Gastrocnemius medialis (tissue), 4 donors: ENCODE results near the gene UCK1. TPM values are rescaled to one million over a fixed set of nuclear protein-coding genes. Genes with fewer than 3 reads are reported as not detected.

ENCODE experiments used
- ATAC-seq, 2 donors: fragments of 150-250 bp; one replicate each; pipeline ENCODE4 v1.9.1; 2016
- DNase-seq, 2 donors: peaks; one replicate each; pipeline ENCODE4 v3.0.0-alpha.2; 2019
- H3K27ac ChIP-seq, 4 donors: fragments of 200-600 bp; sonication (generic); 1 replicate in 1 of 4; 2 replicates in 3 of 4; pipeline ENCODE4 v1.5.1; 2016 to 2018; ENCODE audit warnings: mild to moderate bottlenecking in 2 of 4, moderate library complexity in 1 of 4
- H3K27me3 ChIP-seq, 3 donors: fragments of 200-600 bp; sonication (generic) in 2 of 3; 1 replicate in 1 of 3; 2 replicates in 2 of 3; pipeline versions ENCODE4 v1.5.1 to v1.6.0; 2016 to 2019; ENCODE audit warnings: mild to moderate bottlenecking in 1 of 3, moderate library complexity in 1 of 3
- H3K36me3 ChIP-seq, 2 donors: fragments of 200-600 bp; sonication (generic) in 1 of 2; one replicate each; pipeline ENCODE4 v1.5.1; 2017 to 2018
- H3K4me1 ChIP-seq, 2 donors: fragments of 200-600 bp; sonication (generic) in 1 of 2; one replicate each; pipeline ENCODE4 v1.5.1; 2016 to 2017; ENCODE audit warnings: mild to moderate bottlenecking in 2 of 2
- H3K4me3 ChIP-seq, 4 donors: fragments of 200-600 bp; sonication (generic) in 3 of 4; 1 replicate in 1 of 4; 2 replicates in 3 of 4; pipeline ENCODE4 v1.5.1; 2016 to 2019; ENCODE audit warnings: mild to moderate bottlenecking in 2 of 4
- H3K9me3 ChIP-seq, 3 donors: fragments of 200-600 bp; sonication (generic) in 2 of 3; 1 replicate in 1 of 3; 2 replicates in 2 of 3; pipeline ENCODE4 v1.5.1; 2016 to 2019
- POLR2A ChIP-seq, 2 donors: fragments of 450-650 bp; IDR thresholded peaks; one replicate each; pipeline ENCODE4 v1.6.1; 2017; ENCODE audit warnings: antibody characterized with exemption in 2 of 2, mild to moderate bottlenecking in 2 of 2, moderate library complexity in 2 of 2
- in situ Hi-C, 4 donors: fragments of 200-750 bp; cut with MboI; loops; one replicate each; pipeline versions ENCODE4 v1.15.0 to v1.8.0; 2017; ENCODE audit warnings: low sequenced_read_pairs in 4 of 4
- intact Hi-C: fragments of 100-400 bp; cut with DNase I; formaldehyde crosslinking; loops from one replicate; pipeline ENCODE4 v1.15.1; 2023; ENCODE audit warnings: low total_unique reads
- total RNA-seq, 4 donors: library from RNA; depleted of rRNA; stranded (reverse); fragments of >200 nt; gene quantifications; one replicate each; pipeline versions ENCODE4 v1.1.0 to v1.2.3, GENCODE V29; 2016
- TF ChIP-seq, protein P1 (sequence below), 5 experiments: fragments of 450-650 bp in 3 of 5; fragments of 200-600 bp in 2 of 5; sonication (generic) in 2 of 5; IDR thresholded peaks in 4 of 5; conservative IDR thresholded peaks in 1 of 5; 1 replicate in 4 of 5; 2 replicates in 1 of 5; pipeline ENCODE4 v1.5.1; 2016 to 2019; ENCODE audit warnings: antibody characterized with exemption in 5 of 5, mild to moderate bottlenecking in 3 of 5, moderate library complexity in 3 of 5

The UCK1 gene
- total RNA-seq, 4 donors from 2014 or later: 39.7 to 86.9 (median 43.9) TPM

- Histone ChIP-seq H3K27me3 (no peaks in the 10 kb centered on the region), H3K4me3 (no peak overlapping the region), H3K9me3 (no peaks in the 10 kb centered on the region), H3K27ac (no peak overlapping the region), H3K4me1 (peaks cover 0 to 3% of the 10 kb centered on the region in 2 donors), H3K36me3 (peaks cover 0 to 86% of the 10 kb centered on the region in 2 donors)
- no peak for DNase-seq
- ATAC-seq: no peak
- in situ Hi-C loops: loop anchor here in 1 of 4 donors (25.0 kb wide), 1 partner anchor 684 kb away; no protein-coding TSS in a partner anchor
- intact Hi-C loops: no loop called here
- TF ChIP-seq, protein P1, sequence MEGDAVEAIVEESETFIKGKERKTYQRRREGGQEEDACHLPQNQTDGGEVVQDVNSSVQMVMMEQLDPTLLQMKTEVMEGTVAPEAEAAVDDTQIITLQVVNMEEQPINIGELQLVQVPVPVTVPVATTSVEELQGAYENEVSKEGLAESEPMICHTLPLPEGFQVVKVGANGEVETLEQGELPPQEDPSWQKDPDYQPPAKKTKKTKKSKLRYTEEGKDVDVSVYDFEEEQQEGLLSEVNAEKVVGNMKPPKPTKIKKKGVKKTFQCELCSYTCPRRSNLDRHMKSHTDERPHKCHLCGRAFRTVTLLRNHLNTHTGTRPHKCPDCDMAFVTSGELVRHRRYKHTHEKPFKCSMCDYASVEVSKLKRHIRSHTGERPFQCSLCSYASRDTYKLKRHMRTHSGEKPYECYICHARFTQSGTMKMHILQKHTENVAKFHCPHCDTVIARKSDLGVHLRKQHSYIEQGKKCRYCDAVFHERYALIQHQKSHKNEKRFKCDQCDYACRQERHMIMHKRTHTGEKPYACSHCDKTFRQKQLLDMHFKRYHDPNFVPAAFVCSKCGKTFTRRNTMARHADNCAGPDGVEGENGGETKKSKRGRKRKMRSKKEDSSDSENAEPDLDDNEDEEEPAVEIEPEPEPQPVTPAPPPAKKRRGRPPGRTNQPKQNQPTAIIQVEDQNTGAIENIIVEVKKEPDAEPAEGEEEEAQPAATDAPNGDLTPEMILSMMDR (IDR thresholded peaks at IDR 0.05 in 4 of 5, conservative IDR thresholded peaks at IDR 0.05 in 1 of 5): no peak
- TF ChIP-seq POLR2A (IDR thresholded peaks at IDR 0.05): no peak
Measured at GRCh38 chr9:131578021-131578420, 47.0 kb upstream of the UCK1 start.

GRCh38 chr9:131577005-131578000, 46.2 kb upstream of the UCK1 start:
- in situ Hi-C loops (loop anchor here in 1 of 4 donors (25.0 kb wide), 1 partner anchor 685 kb away; no protein-coding TSS in a partner anchor), intact Hi-C loops (no loop called here)
- no peak for TF ChIP-seq POLR2A (IDR thresholded peaks at IDR 0.05)
- TF ChIP-seq, protein P1 (IDR thresholded peaks at IDR 0.05 in 4 of 5, conservative IDR thresholded peaks at IDR 0.05 in 1 of 5): no peak
- Histone ChIP-seq H3K36me3 (peaks cover 0 to 86% of the 10 kb centered on the region in 2 donors), H3K4me3 (no peak overlapping the region), H3K27me3 (no peaks in the 10 kb centered on the region), H3K9me3 (no peaks in the 10 kb centered on the region), H3K27ac (no peak overlapping the region), H3K4me1 (peaks cover 0 to 3% of the 10 kb centered on the region in 2 donors)
- ATAC-seq (no peak), DNase-seq (no peak)

DNA sequence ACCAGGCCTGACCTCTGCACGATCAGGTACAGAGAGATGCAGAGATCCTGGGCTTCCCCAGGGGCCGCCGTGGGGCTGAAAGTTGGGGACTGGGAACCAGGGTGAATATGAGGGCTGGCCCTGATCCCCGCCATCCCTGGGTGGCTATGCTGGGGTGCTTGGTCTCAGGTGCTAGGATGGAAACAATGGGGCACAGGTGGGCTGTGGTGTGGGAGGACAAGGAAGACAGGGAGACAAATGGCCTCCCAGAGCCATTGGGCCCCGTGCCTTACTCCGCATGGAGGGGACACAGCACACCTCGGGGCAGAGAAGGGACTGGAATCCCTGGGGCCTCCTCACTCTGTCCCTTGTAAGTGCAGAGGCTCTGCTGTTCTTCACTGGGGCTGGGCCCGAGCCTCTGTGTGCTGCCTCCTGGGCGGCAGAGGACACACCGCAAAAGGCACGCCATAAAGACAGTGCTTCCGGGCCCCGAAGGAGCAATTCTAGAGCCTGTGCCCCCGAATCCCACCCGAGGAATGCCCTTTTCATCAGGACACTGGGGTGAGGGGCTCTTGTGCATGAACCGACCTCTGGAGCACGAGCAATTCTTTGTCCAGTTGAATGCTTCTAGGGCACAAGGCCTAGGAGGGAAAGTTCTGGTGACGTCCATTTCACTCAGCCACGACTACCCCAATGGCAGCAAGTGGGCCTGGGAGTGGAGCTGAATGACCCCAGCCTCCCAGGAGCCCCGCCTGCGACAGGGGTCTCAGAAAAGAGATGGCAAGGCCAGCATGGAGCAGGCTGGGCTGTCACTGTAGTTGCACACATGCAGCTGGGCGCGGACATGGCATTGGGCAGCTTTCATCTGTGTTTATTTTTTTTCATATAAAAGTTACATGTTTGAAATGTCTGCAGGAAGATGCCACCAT, 45.1 kb upstream of the UCK1 start:
- no peaks in the 10 kb centered on the region for H3K27me3 ChIP-seq
- H3K27ac ChIP-seq: no peak overlapping the region
- no peak for DNase-seq
- peaks cover 0 to 84% of the 10 kb centered on the region in 2 donors for H3K36me3 ChIP-seq
- TF ChIP-seq, protein P1 (IDR thresholded peaks at IDR 0.05 in 4 of 5, conservative IDR thresholded peaks at IDR 0.05 in 1 of 5): no peak
- TF ChIP-seq POLR2A (IDR thresholded peaks at IDR 0.05): no peak
- no peak for ATAC-seq
- peaks cover 0 to 3% of the 10 kb centered on the region in 2 donors for H3K4me1 ChIP-seq
- H3K9me3 ChIP-seq: no peaks in the 10 kb centered on the region
- intact Hi-C loops (no loop called here), in situ Hi-C loops (loop anchor here in 1 of 4 donors (25.0 kb wide), 1 partner anchor 686 kb away; no protein-coding TSS in a partner anchor)
- H3K4me3 ChIP-seq: no peak overlapping the region

GRCh38 chr9:131574730-131575640, 43.9 kb upstream of the UCK1 start:
- no peak for ATAC-seq
- TF ChIP-seq, protein P1 (IDR thresholded peaks at IDR 0.05 in 4 of 5, conservative IDR thresholded peaks at IDR 0.05 in 1 of 5): no peak
- TF ChIP-seq POLR2A (IDR thresholded peaks at IDR 0.05): no peak
- in situ Hi-C loops: loop anchor here in 3 of 4 donors (25.0 kb wide), 1 partner anchor 687 kb away; no protein-coding TSS in a partner anchor
- no peak for DNase-seq
- no peaks in the 10 kb centered on the region for H3K9me3 ChIP-seq
- H3K4me3 ChIP-seq: no peak overlapping the region
- no peak overlapping the region for H3K27ac ChIP-seq
- H3K36me3 ChIP-seq: peaks cover 0 to 77% of the 10 kb centered on the region in 2 donors
- H3K4me1 ChIP-seq: peaks cover 0 to 1% of the 10 kb centered on the region in 2 donors
- H3K27me3 ChIP-seq: no peaks in the 10 kb centered on the region
- intact Hi-C loops: no loop called here
